Fibroblast of lung (primary cell): ENCODE results near the gene RBM39. TPM values are rescaled to one million over a fixed set of nuclear protein-coding genes. Genes with fewer than 3 reads are reported as not detected.
"Not testable (repeated sequence)": the region's sequence is repeated elsewhere in the genome, so short reads cannot be mapped to it uniquely, and the experiment has no call there.

Experiments used
- DNase-seq, 2 donors: peaks; one replicate each; pipeline versions ENCODE4 v3.0.0 to v3.0.0-alpha.2; 2010; ENCODE audit warnings: low read depth in 2 of 2
- H2AFZ ChIP-seq: 2 replicates; pipeline ENCODE4 v1.5.1; 2012; ENCODE audit warnings: low read length, control low read depth, inconsistent platforms
- H3K27ac ChIP-seq: 2 replicates; pipeline ENCODE4 v1.5.1; 2011; ENCODE audit warnings: low read length, control low read depth; ENCODE audit not compliant: insufficient read depth
- H3K27me3 ChIP-seq: 2 replicates; pipeline ENCODE4 v1.5.1; 2011; ENCODE audit warnings: mild to moderate bottlenecking, low read length; ENCODE audit not compliant: control insufficient read depth, insufficient read depth
- H3K36me3 ChIP-seq: 2 replicates; pipeline ENCODE4 v1.5.1; 2011; ENCODE audit warnings: low read length; ENCODE audit not compliant: control insufficient read depth, insufficient read depth
- H3K4me1 ChIP-seq: 2 replicates; pipeline ENCODE4 v1.5.1; 2011; ENCODE audit warnings: low read length; ENCODE audit not compliant: control insufficient read depth, insufficient read depth; ENCODE audit errors: extremely low read depth
- H3K4me2 ChIP-seq: 2 replicates; pipeline ENCODE4 v1.5.1; 2011; ENCODE audit warnings: low read length, control low read depth; ENCODE audit not compliant: insufficient read depth; ENCODE audit errors: extremely low read depth
- H3K4me3 ChIP-seq, 4 experiments: fragments of 200-600 bp in 1 of 4; sonication (generic) in 1 of 4; replicated peaks in 1 of 4; 2 replicates each; pipeline ENCODE4 v1.5.1; 2011 to 2016; ENCODE audit warnings: low read length in 4 of 4, low read depth in 3 of 4, mild to moderate bottlenecking in 3 of 4, control low read depth in 2 of 4, inconsistent platforms in 1 of 4, mixed read lengths in 1 of 4; ENCODE audit not compliant: insufficient read depth in 1 of 4; ENCODE audit errors: control extremely low read depth in 1 of 4
- H3K79me2 ChIP-seq: 2 replicates; pipeline ENCODE4 v1.5.1; 2012; ENCODE audit warnings: mild to moderate bottlenecking, low read length, inconsistent platforms; ENCODE audit not compliant: control insufficient read depth, insufficient read depth
- H3K9ac ChIP-seq: 2 replicates; pipeline ENCODE4 v1.5.1; 2011; ENCODE audit warnings: mild to moderate bottlenecking, low read length, control low read depth; ENCODE audit not compliant: insufficient read depth
- H3K9me3 ChIP-seq: 2 replicates; pipeline ENCODE4 v1.5.1; 2012; ENCODE audit warnings: low read depth, low read length; ENCODE audit not compliant: control insufficient read depth, insufficient read depth
- H4K20me1 ChIP-seq: 2 replicates; pipeline ENCODE4 v1.5.1; 2011; ENCODE audit warnings: low read length; ENCODE audit not compliant: control insufficient read depth, insufficient read depth; ENCODE audit errors: extremely low read depth
- EZH2 ChIP-seq: IDR thresholded peaks from 2 replicates; pipeline ENCODE4 v1.5.1; 2012; ENCODE audit warnings: low read length, control low read depth, mild to moderate bottlenecking; ENCODE audit errors: missing control alignments
- polyA plus RNA-seq, 2 donors: library from polyadenylated mRNA; depleted of rRNA in 1 of 2; stranded (reverse) in 1 of 2; unstranded in 1 of 2; fragments of >200 nt; gene quantifications; 2 replicates each; pipeline ENCODE4 v1.2.1, GENCODE V29; 2011 to 2012; ENCODE audit warnings: missing spikeins in 1 of 2
- total RNA-seq: library from RNA; depleted of rRNA; stranded (reverse); fragments of >200 nt; gene quantifications from 2 replicates; pipeline ENCODE4 v1.2.1, GENCODE V29; 2014
- TF ChIP-seq, protein P1 (sequence below), 2 donors: IDR thresholded peaks in 1 of 2; conservative IDR thresholded peaks in 1 of 2; 1 replicate in 1 of 2; 2 replicates in 1 of 2; pipeline ENCODE4 v1.5.1; 2011 to 2012; ENCODE audit warnings: low read length in 2 of 2, control low read depth in 1 of 2, inconsistent platforms in 1 of 2, low read depth in 1 of 2, mild to moderate bottlenecking in 1 of 2

Gene RBM39
- total and polyA plus RNA-seq, 2 donors (not counting 1 experiment from before 2014, with no cell fraction given): 57.7 to 465 TPM

DNA sequence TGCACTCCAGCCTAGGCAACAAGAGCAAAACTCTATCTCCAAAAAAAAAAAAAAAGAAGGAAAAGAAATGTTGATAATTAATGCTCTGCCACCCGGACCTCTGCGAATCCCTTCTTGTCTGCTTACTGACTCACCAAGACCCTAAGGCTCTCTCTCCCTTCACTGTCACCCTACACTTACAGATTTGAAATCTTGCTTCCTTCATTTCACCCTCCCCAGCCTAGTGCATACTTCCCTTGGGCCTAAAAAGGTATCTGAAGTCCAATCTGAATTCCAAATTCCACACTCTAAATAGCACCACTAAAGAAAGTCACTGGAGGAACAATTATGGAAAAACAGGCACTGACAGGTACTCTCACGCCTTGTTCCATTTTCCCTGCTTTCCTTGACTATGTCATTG lies 20.4 kb upstream of the RBM39 start:
- Histone ChIP-seq H3K4me1 (peaks cover 2% of the 10 kb centered on the region), H3K9me3 (no peaks in the 10 kb centered on the region), H3K4me2 (no peak overlapping the region), H3K4me3 (no peak overlapping the region), H3K36me3 (no peaks in the 10 kb centered on the region), H3K79me2 (no peaks in the 10 kb centered on the region), H3K27ac (no peak overlapping the region), H2AFZ (no peak overlapping the region), H3K27me3 (no peaks in the 10 kb centered on the region), H3K9ac (no peak overlapping the region), H4K20me1 (no peaks in the 10 kb centered on the region)
- TF ChIP-seq, protein P1, sequence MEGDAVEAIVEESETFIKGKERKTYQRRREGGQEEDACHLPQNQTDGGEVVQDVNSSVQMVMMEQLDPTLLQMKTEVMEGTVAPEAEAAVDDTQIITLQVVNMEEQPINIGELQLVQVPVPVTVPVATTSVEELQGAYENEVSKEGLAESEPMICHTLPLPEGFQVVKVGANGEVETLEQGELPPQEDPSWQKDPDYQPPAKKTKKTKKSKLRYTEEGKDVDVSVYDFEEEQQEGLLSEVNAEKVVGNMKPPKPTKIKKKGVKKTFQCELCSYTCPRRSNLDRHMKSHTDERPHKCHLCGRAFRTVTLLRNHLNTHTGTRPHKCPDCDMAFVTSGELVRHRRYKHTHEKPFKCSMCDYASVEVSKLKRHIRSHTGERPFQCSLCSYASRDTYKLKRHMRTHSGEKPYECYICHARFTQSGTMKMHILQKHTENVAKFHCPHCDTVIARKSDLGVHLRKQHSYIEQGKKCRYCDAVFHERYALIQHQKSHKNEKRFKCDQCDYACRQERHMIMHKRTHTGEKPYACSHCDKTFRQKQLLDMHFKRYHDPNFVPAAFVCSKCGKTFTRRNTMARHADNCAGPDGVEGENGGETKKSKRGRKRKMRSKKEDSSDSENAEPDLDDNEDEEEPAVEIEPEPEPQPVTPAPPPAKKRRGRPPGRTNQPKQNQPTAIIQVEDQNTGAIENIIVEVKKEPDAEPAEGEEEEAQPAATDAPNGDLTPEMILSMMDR (conservative IDR thresholded peaks at IDR 0.05 in 1 of 2, IDR thresholded peaks at IDR 0.05 in 1 of 2; ENCODE audit: low read depth in 1 of 2, low read length in 2 of 2): no peak
- TF ChIP-seq EZH2: no peak
- DNase-seq: no peak

DNA sequence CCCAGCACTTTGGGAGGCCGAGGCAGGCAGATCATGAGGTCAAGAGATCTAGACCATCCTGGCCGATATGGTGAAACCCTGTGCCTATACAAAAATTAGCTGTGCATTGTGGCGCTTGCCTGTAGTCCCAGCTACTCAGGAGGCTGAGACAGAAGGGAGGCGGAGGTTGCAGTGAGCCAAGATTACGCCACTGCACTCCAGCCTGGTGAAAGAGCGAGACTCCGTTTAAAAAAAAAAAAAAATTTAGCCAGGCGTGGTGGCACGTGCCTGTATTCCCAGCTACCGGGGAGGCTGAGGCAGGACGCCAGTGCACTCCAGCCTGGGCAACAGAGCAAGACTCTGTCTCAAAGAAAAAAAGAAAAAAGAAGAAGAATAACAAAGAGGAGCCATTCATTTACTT lies 19.5 kb upstream of the RBM39 start:
- H3K9ac ChIP-seq, H3K79me2 ChIP-seq, H3K4me3 ChIP-seq, H3K36me3 ChIP-seq, H3K27ac ChIP-seq, H3K9me3 ChIP-seq, DNase-seq, H3K4me1 ChIP-seq, H2AFZ ChIP-seq, H3K27me3 ChIP-seq, H3K4me2 ChIP-seq, H4K20me1 ChIP-seq: not testable (repeated sequence)

DNA sequence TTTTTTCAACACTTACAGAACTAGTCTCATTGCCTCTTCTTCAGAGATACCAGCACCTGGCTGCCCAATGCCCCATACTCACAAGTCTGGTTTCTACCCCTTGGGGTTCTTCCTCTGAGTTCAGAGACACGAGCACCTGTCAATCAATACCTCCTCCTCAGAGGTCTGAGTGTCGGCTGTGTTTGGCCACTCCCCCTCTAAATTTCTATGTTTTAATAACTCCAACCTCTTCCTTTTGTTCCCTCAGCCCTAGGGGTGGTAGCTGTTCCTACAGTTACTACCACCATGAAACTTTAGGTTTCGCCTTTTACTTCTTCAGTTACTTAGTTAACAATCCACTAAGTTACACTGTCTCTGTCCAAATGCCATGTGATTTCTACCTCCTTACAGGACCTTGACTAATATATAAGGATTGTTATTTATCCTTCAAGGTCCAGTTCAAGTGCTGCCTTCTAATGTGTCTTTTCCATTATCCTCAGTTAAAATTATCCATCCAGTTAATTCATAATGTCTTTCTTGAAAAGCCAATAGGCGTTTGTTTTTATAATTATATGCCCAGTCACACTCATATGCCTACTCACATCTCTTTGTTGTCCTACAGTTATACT lies 15.1 kb upstream of the RBM39 start:
- H3K36me3 ChIP-seq: no peaks in the 10 kb centered on the region
- H3K4me2 ChIP-seq: no peak overlapping the region
- H3K9me3 ChIP-seq: no peaks in the 10 kb centered on the region
- H4K20me1 ChIP-seq: no peaks in the 10 kb centered on the region
- DNase-seq: no peak
- TF ChIP-seq, protein P1 (conservative IDR thresholded peaks at IDR 0.05 in 1 of 2, IDR thresholded peaks at IDR 0.05 in 1 of 2; ENCODE audit: low read depth in 1 of 2, low read length in 2 of 2): no peak
- no peak for TF ChIP-seq EZH2
- H3K4me1 ChIP-seq: peaks cover 4% of the 10 kb centered on the region
- H3K79me2 ChIP-seq: no peaks in the 10 kb centered on the region
- H3K9ac ChIP-seq: no peak overlapping the region
- no peak overlapping the region for H2AFZ ChIP-seq
- H3K4me3 ChIP-seq: no peak overlapping the region
- no peak overlapping the region for H3K27ac ChIP-seq
- H3K27me3 ChIP-seq: no peaks in the 10 kb centered on the region
